Activated CD8-positive, alpha-beta memory T cell treated with anti-CD3 and anti-CD28 coated beads for 48 hours (primary cell): ENCODE measurements around the gene CD302.
"Not testable (repeated sequence)": the region's sequence is repeated elsewhere in the genome, so short reads cannot be mapped to it uniquely, and the experiment has no call there.

Experiments used
- DNase-seq, 3 experiments: peaks; one replicate each; pipeline ENCODE4 v3.0.0-alpha.2; 2020; ENCODE audit warnings: low read depth in 2 of 3, low spot score in 2 of 3

Gene CD302

DNA sequence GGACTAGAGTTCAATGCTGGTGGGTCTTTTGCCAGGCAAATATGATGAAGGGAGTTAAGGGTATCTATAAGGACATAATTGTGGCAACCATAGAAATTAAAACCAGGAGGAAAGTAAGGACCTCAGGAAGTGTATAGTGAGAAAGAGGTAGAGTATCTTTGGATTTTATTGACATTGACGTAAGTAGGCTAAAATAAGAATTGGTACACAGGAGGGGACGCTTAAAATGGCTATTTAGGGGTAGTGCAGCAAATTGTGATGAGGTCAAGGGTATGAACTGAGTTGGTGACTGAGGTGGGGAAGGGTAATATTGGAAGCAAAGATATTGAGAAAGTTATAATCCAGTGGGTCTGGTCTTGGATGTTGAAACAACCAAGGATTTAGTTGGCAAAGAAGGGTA, 43.0 kb downstream of the CD302 start:
- no peak for DNase-seq

DNA sequence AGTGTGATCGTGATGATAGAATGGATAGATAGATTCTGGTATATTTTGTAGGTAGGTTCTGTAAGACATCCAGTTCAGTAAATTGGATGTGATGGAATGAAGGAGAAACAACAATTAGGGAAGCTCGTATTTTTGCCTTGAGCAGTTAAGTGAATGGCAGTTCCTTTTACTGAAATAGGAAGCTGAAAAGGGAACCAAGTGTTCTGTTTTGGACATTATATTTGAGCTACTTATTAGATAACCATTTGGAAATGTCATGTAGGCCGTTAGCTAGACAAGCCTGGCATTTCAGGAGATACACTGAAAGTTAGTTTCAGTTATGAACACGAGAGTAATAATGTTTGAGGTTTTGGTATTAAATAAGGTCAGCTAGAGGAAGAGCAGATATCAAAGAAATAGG, 44.2 kb downstream of the CD302 start:
- DNase-seq, result no peak

DNA sequence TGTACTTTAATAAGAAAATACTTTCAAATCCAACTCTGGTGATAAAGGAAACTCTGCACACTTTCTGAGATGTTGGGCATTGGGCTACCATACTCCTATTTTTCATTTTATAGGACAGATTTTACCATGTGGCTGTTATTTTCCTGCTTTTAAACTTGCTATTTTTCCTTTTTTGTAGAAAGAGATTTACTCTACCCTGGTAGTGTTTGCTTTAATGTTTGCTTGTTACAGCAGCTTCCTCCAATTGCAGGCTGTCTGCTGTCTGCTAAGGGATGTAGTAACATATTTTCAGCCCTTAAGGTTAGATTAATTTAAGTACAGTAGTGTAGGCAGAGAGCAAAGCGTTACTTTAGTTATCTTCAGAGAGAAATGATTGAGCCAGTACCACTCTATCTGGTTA, 47.1 kb downstream of the CD302 start:
- no peak for DNase-seq

DNA sequence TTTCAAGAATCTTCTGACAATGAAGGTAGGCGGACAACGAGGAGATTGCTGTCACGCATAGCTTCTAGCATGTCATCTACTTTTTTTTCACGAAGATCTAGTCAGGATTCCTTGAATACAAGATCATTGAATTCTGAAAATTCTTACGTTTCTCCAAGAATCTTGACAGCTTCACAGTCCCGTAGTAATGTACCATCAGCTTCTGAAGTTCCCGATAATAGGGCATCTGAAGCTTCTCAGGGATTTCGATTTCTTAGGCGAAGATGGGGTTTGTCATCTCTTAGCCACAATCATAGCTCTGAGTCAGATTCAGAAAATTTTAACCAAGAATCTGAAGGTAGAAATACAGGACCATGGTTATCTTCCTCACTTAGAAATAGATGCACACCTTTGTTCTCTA, 49.9 kb downstream of the CD302 start:
- no peak for DNase-seq

DNA sequence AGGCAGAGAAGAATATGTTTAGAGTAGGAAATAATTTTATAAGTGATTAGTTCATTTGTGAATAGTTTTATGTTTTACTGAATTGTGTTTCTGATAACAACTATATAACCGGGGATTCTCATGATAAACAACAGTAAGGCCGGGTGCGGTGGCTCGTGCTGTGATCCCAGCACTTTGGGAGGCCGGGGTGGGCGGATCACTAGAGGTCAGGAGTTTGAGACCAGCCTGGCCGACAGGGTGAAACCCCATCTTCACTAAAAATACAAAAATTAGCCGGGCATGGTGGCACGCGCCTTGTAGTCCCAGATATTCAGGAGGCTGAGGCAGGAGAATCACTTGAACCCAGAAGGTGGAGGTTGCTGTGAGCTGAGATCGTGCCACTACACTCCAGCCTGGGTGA, 52.8 kb downstream of the CD302 start:
- not testable (repeated sequence) for DNase-seq

DNA sequence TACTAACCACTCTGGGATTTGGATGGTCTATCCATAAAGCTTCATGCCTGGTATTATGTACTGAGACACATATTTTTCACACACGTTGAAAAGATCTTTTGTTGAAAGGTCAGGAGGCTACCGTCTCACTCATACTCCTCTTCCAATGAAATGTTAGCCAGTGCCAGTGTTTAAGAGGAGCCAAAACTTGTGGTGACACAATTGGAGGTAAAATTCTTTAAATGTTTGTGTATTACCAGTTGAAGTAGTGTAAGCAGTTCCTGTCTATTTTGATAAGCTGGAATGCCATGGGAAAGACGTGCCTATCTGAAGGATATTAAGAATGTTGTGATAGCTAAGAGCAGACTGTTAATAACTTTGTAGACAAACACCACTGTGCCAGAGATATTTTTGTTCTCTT, 53.6 kb downstream of the CD302 start:
- DNase-seq, result no peak

DNA sequence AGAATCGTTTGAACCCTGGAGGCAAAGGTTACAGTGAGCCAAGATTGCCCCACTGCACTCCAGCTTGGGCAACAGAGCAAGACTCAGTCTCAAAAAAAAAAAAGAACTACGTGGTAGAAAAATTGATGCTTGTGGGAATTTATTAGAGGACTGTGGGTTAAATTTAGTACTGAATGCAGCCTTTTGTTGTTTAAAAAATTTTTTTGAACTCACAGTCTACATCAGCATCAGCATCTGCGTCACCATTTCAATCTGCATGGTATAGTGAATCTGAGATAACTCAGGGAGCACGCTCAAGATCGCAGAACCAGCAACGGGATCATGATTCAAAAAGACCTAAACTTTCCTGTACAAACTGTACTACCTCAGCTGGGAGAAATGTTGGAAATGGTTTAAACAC, 55.2 kb downstream of the CD302 start:
- no peak for DNase-seq

DNA sequence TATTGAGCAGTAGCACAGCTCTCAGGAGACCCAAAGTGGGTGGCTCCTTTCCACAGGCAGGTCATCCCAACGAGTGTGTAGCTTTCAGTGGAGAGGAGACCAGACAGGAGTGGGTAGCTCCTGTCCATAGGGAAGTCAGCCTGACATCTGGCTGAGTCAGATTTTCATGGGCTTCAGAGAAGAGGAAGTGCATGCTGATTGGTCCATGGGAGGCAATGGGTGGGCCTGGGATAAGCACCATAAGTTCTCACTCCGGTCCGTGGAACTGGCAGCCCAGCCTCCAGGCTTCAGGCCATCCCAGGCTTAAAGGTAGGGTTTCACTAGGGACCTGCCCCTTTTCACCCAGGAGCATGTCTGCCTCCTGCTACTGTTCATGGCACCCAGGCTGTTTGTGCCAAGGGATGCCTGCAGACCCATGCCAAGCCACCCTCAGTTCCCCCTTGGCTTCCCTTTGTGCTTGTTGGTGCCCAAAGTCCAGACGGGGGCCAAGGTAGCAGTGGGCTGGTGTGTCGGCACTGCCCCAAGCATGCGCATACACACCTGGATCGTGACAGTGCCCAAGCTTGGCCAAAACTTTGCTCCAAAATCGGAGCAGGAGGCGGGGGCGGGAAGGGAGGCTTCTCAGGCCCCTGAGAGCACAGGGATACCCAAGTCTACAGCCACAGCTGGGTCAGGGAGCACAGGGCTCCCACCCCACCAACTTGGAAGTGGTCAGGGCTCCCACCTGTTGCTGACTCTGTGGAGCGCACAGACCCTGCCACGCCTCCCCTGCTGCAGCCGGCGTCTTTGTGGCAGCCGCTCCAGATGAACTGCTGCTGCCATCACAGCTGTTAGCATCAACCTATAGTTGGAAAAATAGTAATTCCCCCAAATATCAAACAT, 59.3 kb downstream of the CD302 start:
- DNase-seq, result no peak

DNA sequence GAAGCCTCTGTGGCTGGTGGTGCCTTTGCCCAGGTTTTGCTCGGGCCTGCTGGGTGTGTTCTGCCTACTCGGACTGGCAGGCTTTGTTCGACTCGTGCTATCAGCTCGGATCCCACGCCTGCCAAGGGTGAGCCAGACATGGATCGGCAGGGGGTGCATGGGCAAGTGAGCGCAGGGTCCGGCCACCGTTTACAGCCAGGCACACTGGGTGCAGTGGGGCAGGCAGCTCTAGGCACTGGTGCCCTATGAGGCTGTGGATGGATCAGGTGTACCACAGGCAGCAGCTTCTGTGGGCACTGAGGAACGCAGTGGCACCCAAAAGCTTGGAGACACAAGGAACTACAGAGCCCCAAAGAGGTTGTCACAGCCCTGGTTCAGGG, 60.1 kb downstream of the CD302 start:
- DNase-seq, result no peak

DNA sequence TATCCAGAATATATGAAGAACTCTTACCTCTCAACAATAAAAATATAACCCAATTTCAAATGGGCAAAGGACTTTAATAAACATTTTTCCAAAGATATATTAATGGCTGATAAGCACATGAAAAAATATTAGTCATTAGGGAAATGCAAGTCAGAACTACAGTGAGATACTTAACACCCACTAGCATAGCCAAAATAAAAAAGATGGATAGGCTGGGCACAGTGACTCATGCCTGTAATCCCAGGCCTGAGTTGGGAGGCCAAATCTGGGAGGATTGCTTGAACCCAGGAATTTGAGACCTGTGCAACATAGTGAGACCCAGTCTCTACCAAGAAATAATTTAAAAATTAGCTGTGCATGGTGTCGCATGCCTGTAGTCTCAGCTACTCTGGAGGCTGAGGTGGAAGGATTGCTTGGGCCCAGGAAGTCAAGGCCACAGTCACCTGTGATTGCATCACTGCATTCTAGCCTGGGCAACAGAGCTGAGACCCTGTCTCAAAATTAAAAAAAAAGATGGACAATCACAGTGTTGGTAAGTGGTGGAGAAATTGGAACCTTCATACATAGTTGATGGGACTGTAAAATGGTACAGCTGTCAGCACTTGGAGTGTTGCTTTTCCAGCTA, 60.6 kb downstream of the CD302 start:
- DNase-seq, result no peak

DNA sequence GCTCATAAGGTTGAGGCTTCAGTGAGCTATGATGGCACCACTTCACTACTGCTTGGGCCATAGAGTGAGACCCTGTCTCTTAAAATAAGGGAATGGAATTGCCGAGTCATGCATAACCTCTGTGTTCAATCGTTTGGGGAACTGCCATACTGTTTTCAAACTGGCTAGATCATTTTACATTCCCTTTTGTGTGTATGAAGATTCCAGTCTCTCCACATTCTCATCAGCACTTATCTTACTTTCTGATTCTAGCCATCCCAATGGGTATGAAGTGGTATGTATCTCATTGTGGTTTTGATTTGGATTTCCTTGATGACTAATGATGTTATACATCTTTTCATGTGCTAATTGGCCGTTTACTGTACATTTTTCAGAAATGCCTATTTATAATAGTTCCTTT, 62.0 kb downstream of the CD302 start:
- no peak for DNase-seq

DNA sequence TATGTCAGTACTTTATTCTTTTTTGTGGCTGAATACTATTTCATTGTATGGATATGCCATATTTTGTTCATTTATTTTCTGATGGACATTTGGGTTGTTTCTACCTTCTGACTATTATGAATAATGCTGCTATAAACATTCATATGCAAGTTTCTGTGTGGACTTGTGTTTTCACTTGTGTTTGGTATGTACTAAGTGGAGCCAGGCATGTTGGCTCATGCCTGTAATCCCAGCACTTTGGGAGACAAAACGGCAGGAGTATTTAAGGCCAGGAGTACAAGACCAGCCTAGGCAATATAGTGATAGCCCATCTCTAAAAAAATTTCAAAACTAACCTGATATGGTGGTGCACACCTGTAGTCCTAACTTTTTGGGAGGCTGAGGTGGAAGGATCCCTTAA, 62.4 kb downstream of the CD302 start:
- DNase-seq, result no peak

DNA sequence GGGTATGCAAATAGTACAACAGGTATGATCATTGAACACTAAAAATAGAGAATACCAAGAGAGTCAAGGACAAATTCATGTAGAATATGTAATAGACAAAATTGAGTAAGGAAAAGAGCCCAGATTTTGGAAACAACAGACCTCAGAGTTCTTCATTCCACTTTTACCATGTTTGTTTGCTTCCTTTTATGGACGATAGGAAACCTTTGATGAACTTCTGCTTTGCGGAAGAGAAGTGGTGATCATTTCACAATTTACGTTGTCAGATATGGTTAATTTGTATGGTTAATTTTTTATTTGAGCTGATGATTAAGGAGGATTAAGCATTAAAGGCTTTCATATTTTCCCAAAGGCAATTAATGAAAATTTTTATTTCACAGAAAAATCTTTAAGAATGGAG, 69.4 kb downstream of the CD302 start:
- DNase-seq, result no peak

DNA sequence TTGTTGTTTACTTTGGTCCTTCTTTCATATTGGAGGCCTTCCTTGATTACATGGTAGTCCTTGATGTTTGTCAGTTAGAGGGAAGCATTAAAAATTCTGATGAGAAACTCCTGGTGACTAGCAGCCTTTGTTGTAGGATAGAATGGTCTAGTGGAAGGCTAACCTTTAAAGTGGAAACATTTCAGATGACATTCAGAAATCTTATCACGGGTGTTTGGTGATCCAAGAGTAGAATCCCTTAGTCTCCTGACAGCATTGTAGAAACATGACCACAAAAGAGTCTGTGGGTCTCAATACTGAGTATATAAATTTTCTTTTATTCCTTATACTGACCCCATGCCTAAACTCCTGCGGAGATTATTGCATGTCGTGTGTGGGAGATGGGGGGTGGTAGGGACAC, 72.3 kb downstream of the CD302 start:
- DNase-seq, result no peak

DNA sequence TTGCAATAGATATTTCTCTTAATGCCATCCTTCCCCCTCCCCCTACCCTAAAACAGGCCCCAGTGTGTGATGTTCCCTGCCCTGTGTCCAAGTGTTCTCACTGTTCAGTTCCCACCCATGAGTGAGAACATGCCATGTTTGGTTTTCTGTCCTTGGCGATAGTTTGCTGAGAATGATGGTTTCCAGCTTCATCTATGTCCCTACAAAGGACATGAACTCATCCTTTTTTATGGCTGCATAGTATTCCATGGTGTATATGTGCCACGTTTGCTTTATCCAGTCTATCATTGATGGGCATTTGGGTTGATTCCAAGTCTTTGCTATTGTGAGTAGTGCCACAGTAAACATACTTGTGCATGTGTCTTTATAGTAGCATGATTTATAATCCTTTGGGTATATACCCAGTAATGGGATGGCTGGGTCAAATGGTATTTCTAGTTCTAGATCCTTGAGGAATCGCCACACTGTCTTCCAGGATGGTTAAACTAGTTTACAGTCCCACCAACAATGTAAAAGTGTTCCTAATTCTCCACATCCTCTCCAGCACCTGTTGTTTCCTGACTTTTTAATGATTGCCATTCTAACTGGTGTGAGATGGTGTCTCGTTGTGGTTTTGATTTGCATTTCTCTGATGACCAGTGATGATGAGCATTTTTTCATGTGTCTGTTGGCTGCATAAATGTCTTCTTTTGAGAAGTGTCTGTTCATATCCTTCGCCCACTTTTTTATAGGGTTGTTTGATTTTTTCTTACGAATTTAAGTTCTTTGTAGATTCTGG, 73.0 kb downstream of the CD302 start:
- DNase-seq, result not testable (repeated sequence)

DNA sequence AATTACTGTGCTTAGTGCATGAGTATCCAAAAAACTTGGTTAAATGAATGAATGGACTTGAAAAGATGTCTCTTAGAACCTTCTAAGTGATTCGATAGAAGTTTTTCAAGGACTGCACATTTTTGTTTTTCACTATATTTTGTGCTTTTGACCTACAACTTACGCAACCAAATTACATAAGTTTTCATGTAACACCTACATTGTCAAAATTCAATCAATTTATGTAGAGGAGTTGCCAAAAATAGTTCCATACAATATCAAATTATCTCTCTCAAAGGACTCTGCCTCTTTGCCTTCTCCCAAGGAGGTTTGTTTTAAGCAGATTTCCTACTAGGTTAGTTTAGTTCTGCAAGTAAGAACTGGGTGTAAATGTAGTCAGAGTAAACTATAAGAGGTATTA, 75.4 kb downstream of the CD302 start:
- no peak for DNase-seq

DNA sequence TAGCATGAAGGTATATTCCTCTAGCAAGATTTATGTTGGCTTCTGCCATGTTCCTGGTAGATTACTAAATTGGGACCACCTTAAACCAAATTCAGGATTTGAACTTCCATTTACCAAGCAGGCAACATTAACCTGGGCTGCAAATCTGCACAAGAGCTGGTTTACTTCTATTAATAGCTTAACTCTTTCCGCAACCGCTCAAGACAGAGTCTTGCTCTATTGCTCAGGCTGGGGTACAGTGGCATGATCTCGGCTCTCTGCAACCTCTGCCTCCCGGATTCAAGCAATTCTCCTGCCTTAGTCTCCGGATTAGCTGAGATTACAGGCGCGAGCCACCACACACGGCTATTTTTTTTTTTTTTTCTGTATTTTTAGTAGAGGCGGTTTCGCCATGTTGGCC, 77.3 kb downstream of the CD302 start:
- no peak for DNase-seq
